A673 (cell line): ENCODE measurements around the gene DNAL4. TPM values are rescaled to one million over a fixed set of nuclear protein-coding genes. Genes with fewer than 3 reads are reported as not detected.

Experiments used
- BruUV-seq: library from RNA; stranded (reverse); fragments of 400-500 nt; replicated peaks from 2 replicates; lab custom pipeline; 2021; lab: Mats Ljungman, UMichigan
- CTCF ChIA-PET: fragments of 300-600 bp; sonication (Branson Sonifier 250); formaldehyde crosslinking; loops from one replicate; lab custom pipeline; 2022; ENCODE audit warnings: antibody characterized with exemption; lab: Charles Lee
- POLR2A ChIA-PET: fragments of 300-600 bp; sonication (Branson Sonifier 250); formaldehyde crosslinking; loops from one replicate; lab custom pipeline; 2022; ENCODE audit warnings: antibody characterized with exemption; ENCODE audit not compliant: low non-redundant PET; lab: Charles Lee
- DNase-seq: peaks from one replicate; pipeline ENCODE4 v3.0.0-alpha.2; 2015; ENCODE audit warnings: low spot score
- H3K27ac ChIP-seq: fragments of 200-600 bp; sonication (generic); 2 replicates; pipeline ENCODE4 v1.5.1; 2016; ENCODE audit warnings: mixed run types, low read depth, mild to moderate bottlenecking, mixed read lengths, antibody characterized with exemption, low read length; ENCODE audit not compliant: poor library complexity, severe bottlenecking
- H3K27me3 ChIP-seq: fragments of 200-600 bp; sonication (generic); replicated peaks from 2 replicates; pipeline ENCODE4 v1.6.1; 2017; ENCODE audit warnings: mixed run types, low read depth, mild to moderate bottlenecking, mixed read lengths, antibody characterized with exemption, low read length; ENCODE audit not compliant: insufficient read depth, poor library complexity
- H3K36me3 ChIP-seq: fragments of 200-600 bp; sonication (generic); 2 replicates; pipeline ENCODE4 v1.6.1; 2016; ENCODE audit warnings: mixed run types, mild to moderate bottlenecking, mixed read lengths, antibody characterized with exemption, low read length; ENCODE audit not compliant: insufficient read depth, poor library complexity, severe bottlenecking
- H3K4me1 ChIP-seq: fragments of 200-600 bp; sonication (generic); 2 replicates; pipeline ENCODE4 v1.6.1; 2017; ENCODE audit warnings: mixed run types, mild to moderate bottlenecking, mixed read lengths, antibody characterized with exemption, low read length; ENCODE audit not compliant: insufficient read depth, poor library complexity, severe bottlenecking
- H3K4me3 ChIP-seq: fragments of 200-600 bp; sonication (generic); 2 replicates; pipeline ENCODE4 v1.5.1; 2016; ENCODE audit warnings: low read depth, mixed run types, mild to moderate bottlenecking, mixed read lengths, low read length; ENCODE audit not compliant: poor library complexity, severe bottlenecking
- H3K9me3 ChIP-seq: fragments of 200-600 bp; sonication (generic); 2 replicates; pipeline ENCODE4 v1.6.1; 2016; ENCODE audit warnings: mixed run types, low read depth, mild to moderate bottlenecking, mixed read lengths, antibody characterized with exemption, low read length; ENCODE audit not compliant: poor library complexity, severe bottlenecking
- EZH2 ChIP-seq: fragments of 200-600 bp; sonication (generic); IDR thresholded peaks from 2 replicates; pipeline ENCODE4 v1.6.1; 2017; ENCODE audit warnings: borderline replicate concordance, low read depth, mild to moderate bottlenecking, mixed read lengths, antibody characterized with exemption, low read length; ENCODE audit not compliant: poor library complexity, severe bottlenecking
- intact Hi-C: fragments of 100-400 bp; cut with micrococcal nuclease; formaldehyde crosslinking; loops from one replicate; pipeline ENCODE4 v1.10.0; 2022; ENCODE audit not compliant: unreplicated experiment
- total RNA-seq: library from RNA; stranded (reverse); gene quantifications from 2 replicates; pipeline ENCODE4 v1.2.3, GENCODE V29; 2021
- TF ChIP-seq, protein P1 (sequence below): fragments of 300-800, 200-600 bp; sonication (generic); conservative IDR thresholded peaks from 2 replicates; pipeline ENCODE4 v1.5.1; 2017; ENCODE audit warnings: low read depth, mild to moderate bottlenecking, antibody characterized with exemption, low read length, moderate library complexity, mixed read lengths

The DNAL4 gene
- total RNA-seq, 1 experiment from 2014 or later = 59.1 TPM

DNA sequence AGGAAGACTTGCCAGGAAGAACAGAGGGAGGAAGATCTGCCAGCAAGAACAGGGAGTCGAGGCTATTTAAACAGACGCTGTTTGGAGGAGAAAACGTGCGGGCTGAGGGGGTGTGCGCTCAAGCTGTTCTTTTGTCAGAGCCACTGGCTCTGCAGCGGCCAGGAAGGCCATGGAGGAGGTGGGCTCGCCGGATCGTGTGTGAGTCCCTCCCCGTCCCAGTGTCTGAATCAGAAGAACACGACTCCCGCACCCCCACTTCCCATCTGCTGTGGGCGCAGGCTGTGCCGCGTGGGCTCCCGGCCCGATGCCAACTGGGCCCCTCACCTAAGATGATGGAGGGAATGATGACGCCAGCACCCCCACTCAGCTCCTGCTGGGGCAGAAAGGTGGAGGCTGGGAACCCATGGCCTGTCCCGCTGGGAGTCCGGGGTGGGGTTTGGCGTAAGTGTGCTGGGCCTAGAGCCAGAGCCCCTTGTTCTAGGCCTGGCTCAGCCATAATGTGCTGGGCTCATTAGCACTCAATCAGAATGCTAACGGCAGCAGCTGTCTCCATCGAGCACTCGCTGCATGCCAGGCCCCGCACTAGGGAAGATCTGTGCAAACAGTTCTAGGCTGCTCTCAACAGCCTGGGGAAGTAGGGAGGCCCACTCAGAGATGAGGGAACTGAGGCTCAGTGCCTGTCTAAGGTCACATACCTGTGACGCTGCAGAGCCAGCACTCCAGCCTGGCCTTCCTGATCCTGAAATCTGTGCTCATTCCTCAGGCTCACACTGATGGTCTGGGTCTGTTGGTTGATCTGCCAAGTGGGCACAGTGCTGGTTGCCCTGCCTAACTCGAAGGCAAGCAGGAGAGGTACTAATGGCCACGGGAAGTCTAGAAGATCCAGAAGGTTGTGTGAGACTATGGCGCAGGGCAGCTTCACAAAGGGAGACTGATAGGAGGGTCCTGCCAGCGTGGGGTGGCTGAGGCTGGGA lies 38.3 kb upstream of the DNAL4 start:
- intact Hi-C loops = no loop called here
- H3K4me3 ChIP-seq = no peak overlapping the region
- TF ChIP-seq EZH2 = no peak
- TF ChIP-seq, protein P1, sequence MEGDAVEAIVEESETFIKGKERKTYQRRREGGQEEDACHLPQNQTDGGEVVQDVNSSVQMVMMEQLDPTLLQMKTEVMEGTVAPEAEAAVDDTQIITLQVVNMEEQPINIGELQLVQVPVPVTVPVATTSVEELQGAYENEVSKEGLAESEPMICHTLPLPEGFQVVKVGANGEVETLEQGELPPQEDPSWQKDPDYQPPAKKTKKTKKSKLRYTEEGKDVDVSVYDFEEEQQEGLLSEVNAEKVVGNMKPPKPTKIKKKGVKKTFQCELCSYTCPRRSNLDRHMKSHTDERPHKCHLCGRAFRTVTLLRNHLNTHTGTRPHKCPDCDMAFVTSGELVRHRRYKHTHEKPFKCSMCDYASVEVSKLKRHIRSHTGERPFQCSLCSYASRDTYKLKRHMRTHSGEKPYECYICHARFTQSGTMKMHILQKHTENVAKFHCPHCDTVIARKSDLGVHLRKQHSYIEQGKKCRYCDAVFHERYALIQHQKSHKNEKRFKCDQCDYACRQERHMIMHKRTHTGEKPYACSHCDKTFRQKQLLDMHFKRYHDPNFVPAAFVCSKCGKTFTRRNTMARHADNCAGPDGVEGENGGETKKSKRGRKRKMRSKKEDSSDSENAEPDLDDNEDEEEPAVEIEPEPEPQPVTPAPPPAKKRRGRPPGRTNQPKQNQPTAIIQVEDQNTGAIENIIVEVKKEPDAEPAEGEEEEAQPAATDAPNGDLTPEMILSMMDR = no peak
- H3K27me3 ChIP-seq = no peaks in the 10 kb centered on the region
- POLR2A ChIA-PET = no interaction called here
- CTCF ChIA-PET = interaction anchor here (0.5 kb wide), 1 partner anchor 18 kb away, joined by 5 read pairs; no protein-coding TSS in a partner anchor
- peaks cover 10% of the 10 kb centered on the region for H3K4me1 ChIP-seq
- no TSS peak for BruUV-seq
- no peaks in the 10 kb centered on the region for H3K9me3 ChIP-seq
- DNase-seq = no peak
- peaks cover 28% of the 10 kb centered on the region for H3K36me3 ChIP-seq
- peak overlapping the region; percentile 45 for H3K27ac ChIP-seq

DNA sequence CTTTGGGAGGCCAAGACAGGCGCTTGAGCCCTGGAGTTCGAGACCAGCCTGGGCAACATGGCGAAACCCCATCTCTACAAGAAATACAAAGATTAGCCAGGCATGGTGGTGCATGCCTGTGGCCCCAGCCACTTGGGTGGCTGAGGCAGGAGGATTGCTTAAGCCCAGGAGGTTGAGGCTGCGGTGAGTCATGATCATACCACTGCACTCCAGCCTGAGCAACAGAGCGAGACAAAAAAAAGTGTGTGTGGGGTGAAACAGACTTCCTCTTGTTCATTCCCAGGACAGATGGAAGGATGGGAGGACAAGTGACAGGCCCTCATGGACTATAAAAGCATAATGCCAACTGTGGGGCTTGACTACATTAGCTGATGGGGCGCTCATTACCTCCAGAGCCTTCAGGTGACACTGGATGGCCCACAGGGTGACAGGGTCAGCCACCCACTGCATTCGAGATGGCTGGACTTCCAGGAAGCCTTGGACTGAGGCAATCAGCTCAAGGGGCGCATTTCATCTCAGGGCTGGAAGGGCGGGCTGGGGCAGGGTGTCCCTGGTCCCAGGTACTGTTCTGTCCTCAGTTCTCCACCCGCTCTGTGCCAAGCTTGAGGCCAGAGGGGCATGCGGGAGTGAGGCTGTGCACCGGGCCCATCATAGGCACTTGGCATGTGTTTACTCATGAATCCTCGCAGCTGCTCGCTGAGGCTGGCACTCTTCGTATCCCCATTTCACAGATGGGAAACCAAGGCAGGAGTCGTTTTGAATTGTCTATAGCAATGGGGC lies 37.4 kb upstream of the DNAL4 start:
- Histone ChIP-seq H3K27me3 (no peaks in the 10 kb centered on the region), H3K9me3 (no peaks in the 10 kb centered on the region), H3K27ac (no peak overlapping the region), H3K4me1 (peaks cover 10% of the 10 kb centered on the region), H3K36me3 (peaks cover 37% of the 10 kb centered on the region), H3K4me3 (no peak overlapping the region)
- no TSS peak for BruUV-seq
- ChIA-PET POLR2A (no interaction called here), CTCF (no interaction called here)
- intact Hi-C loops = no loop called here
- TF ChIP-seq EZH2 = no peak
- TF ChIP-seq, protein P1 = no peak
- DNase-seq = peak; percentile 42

DNA sequence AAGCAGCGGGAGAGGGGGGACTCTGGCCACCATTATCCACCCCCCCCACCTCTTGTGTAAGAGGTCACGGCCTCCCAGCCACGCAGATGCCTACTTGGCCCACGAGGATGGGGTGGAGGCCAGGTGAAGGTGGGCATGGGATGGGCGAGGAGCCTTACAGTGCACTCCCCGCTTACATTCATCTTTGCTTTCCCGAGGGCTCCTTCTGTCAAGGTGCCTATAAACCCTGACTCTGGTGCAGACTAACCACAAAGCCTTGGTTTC lies 36.8 kb upstream of the DNAL4 start:
- Histone ChIP-seq H3K27ac (no peak overlapping the region), H3K4me3 (no peak overlapping the region), H3K4me1 (peaks cover 10% of the 10 kb centered on the region), H3K9me3 (no peaks in the 10 kb centered on the region), H3K27me3 (no peaks in the 10 kb centered on the region), H3K36me3 (peaks cover 40% of the 10 kb centered on the region)
- BruUV-seq = no TSS peak
- CTCF ChIA-PET = no interaction called here
- TF ChIP-seq, protein P1 = no peak
- TF ChIP-seq EZH2 = no peak
- POLR2A ChIA-PET = no interaction called here
- intact Hi-C loops = no loop called here
- no peak for DNase-seq
